Testis (tissue), 3 donors: ENCODE measurements around the gene RAPSN. TPM values are rescaled to one million over a fixed set of nuclear protein-coding genes. Genes with fewer than 3 reads are reported as not detected.

Source experiments
- DNase-seq: peaks from one replicate; pipeline ENCODE4 v3.0.0-alpha.2; 2019
- H3K27ac ChIP-seq, 2 donors: fragments of 200-600 bp; sonication (generic); one replicate each; pipeline ENCODE4 v1.5.1; 2019
- H3K27me3 ChIP-seq: fragments of 200-600 bp; sonication (generic); one replicate; pipeline ENCODE4 v1.5.1; 2019
- H3K36me3 ChIP-seq: fragments of 200-600 bp; sonication (generic); one replicate; pipeline ENCODE4 v1.5.1; 2017; ENCODE audit warnings: low read depth; ENCODE audit errors: missing control alignments
- H3K4me1 ChIP-seq: fragments of 200-600 bp; sonication (generic); one replicate; pipeline ENCODE4 v1.5.1; 2019
- H3K4me3 ChIP-seq, 2 donors: fragments of 200-600 bp; sonication (generic); one replicate each; pipeline ENCODE4 v1.5.1; 2017 to 2019
- H3K9me3 ChIP-seq: fragments of 200-600 bp; sonication (generic); one replicate; pipeline ENCODE4 v1.5.1; 2017
- CTCF ChIP-seq, 3 experiments: fragments of 450-650 bp in 2 of 3; fragments of 200-600 bp in 1 of 3; sonication (generic) in 1 of 3; IDR thresholded peaks; one replicate each; pipeline ENCODE4 v1.5.1; 2016 to 2019; ENCODE audit warnings: antibody characterized with exemption in 3 of 3, mild to moderate bottlenecking in 2 of 3, moderate library complexity in 1 of 3
- POLR2A ChIP-seq: fragments of 450-650 bp; IDR thresholded peaks from one replicate; pipeline ENCODE4 v1.6.1; 2017; ENCODE audit warnings: antibody characterized with exemption, mild to moderate bottlenecking, moderate library complexity
- WGBS, 2 donors: methylation state at CpG; one replicate each; pipeline ENCODE4 v1.1.5; 2018; 5-methylcytosine and 5-hydroxymethylcytosine counted together
- intact Hi-C: fragments of 100-400 bp; cut with DNase I; formaldehyde crosslinking; loops from one replicate; pipeline ENCODE4 v1.15.1; 2023; ENCODE audit warnings: low total_unique reads
- polyA plus RNA-seq: library from polyadenylated mRNA; stranded (reverse); fragments of 350-450 nt; fragmentation: Illumina TruSeq; extraction: RNeasy Lipid Tissue Mini Kit (QIAGEN cat#74804); gene quantifications from one replicate; pipeline ENCODE4 v1.2.3, GENCODE V29; 2014; ENCODE audit warnings: low read depth, low replicate concordance; ENCODE audit not compliant: insufficient read depth
- total RNA-seq, 2 donors: library from RNA; depleted of rRNA; stranded (reverse); fragments of >200 nt; gene quantifications; one replicate each; pipeline ENCODE4 v1.2.3, GENCODE V29; 2016

RAPSN gene
- total and polyA plus RNA-seq, 3 donors from 2014 or later = 0.19 to 0.65 (median 0.63) TPM

GRCh38 chr11:47470671-47471070 is 21.7 kb upstream of the RAPSN start:
- H3K4me1 ChIP-seq = peaks cover 19% of the 10 kb centered on the region
- no peak for DNase-seq
- H3K27me3 ChIP-seq = no peaks in the 10 kb centered on the region
- no peaks in the 10 kb centered on the region for H3K36me3 ChIP-seq
- no peak for TF ChIP-seq POLR2A
- TF ChIP-seq CTCF (IDR thresholded peaks at IDR 0.05) = no peak
- H3K4me3 ChIP-seq = no peak overlapping the region
- WGBS, 2 donors = 82 to 92% methylated on average over 4 of the region's 4 CpGs
- H3K27ac ChIP-seq = no peak overlapping the region
- no peaks in the 10 kb centered on the region for H3K9me3 ChIP-seq
- intact Hi-C loops = no loop called here

- Histone ChIP-seq H3K4me3 (no peak overlapping the region), H3K27ac (peak overlapping the region in 1 of 2 donors; percentile 9), H3K9me3 (no peaks in the 10 kb centered on the region), H3K4me1 (peaks cover 23% of the 10 kb centered on the region), H3K36me3 (no peaks in the 10 kb centered on the region), H3K27me3 (no peaks in the 10 kb centered on the region)
- DNase-seq = no peak
- 83 to 88% methylated on average over 7 of the region's 7 CpGs for WGBS, 2 donors
- intact Hi-C loops = no loop called here
- TF ChIP-seq POLR2A = no peak
- no peak for TF ChIP-seq CTCF (IDR thresholded peaks at IDR 0.05)
Observed at GRCh38 chr11:47469361-47470179, 20.6 kb upstream of the RAPSN start.

- DNase-seq = no peak
- H3K27me3 ChIP-seq = no peaks in the 10 kb centered on the region
- no peaks in the 10 kb centered on the region for H3K9me3 ChIP-seq
- no peaks in the 10 kb centered on the region for H3K36me3 ChIP-seq
- 55 to 56% methylated on average over 8 of the region's 8 CpGs for WGBS, 2 donors
- intact Hi-C loops = no loop called here
- H3K4me3 ChIP-seq = no peak overlapping the region
- H3K4me1 ChIP-seq = peaks cover 23% of the 10 kb centered on the region
- peak overlapping the region in 1 of 2 donors; percentile 9 for H3K27ac ChIP-seq
- TF ChIP-seq POLR2A (no peak), CTCF (IDR thresholded peaks at IDR 0.05) (no peak)
Observed at GRCh38 chr11:47468598-47469214, 19.8 kb upstream of the RAPSN start.

DNA sequence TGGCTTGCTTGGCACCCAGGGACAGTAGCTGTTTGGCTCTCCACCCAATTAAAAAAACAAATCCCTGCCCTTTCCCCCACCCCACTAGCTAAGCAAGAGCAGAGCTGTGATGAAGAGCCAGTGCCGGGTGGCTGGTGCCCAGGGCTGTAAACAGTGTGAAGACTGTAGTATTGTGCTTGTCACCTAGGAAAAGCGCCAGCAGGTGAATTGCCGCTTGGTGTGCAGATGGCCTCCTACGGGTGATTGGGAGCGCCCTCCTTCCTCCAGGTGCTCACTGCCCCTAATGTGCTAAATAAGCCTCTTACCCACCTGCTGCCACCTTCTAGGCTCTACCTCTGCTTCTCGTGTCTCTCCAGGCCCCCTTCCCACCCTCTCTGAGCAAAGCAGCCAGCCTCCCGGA is 18.4 kb upstream of the RAPSN start:
- DNase-seq = no peak
- intact Hi-C loops = no loop called here
- no peaks in the 10 kb centered on the region for H3K36me3 ChIP-seq
- WGBS, 2 donors = 80 to 89% methylated on average over 7 of the region's 7 CpGs
- H3K4me1 ChIP-seq = peaks cover 23% of the 10 kb centered on the region
- no peak overlapping the region for H3K4me3 ChIP-seq
- no peaks in the 10 kb centered on the region for H3K27me3 ChIP-seq
- H3K9me3 ChIP-seq = no peaks in the 10 kb centered on the region
- peak overlapping the region; percentile 42 to 64 for H3K27ac ChIP-seq
- TF ChIP-seq CTCF (IDR thresholded peaks at IDR 0.05) = no peak
- no peak for TF ChIP-seq POLR2A
